Fibroblast of skin of right quadriceps (primary cell): Measurements from ENCODE around the gene CHST11.
A peak's percentile ranks its signal among the peaks of the same experiment; 100 is the strongest.
"Not testable (repeated sequence)": the region's sequence is repeated elsewhere in the genome, so short reads cannot be mapped to it uniquely, and the experiment has no call there.

Experiments used
- DNase-seq: peaks from one replicate; pipeline ENCODE4 v3.0.0-alpha.2; 2013

CHST11 gene

DNA sequence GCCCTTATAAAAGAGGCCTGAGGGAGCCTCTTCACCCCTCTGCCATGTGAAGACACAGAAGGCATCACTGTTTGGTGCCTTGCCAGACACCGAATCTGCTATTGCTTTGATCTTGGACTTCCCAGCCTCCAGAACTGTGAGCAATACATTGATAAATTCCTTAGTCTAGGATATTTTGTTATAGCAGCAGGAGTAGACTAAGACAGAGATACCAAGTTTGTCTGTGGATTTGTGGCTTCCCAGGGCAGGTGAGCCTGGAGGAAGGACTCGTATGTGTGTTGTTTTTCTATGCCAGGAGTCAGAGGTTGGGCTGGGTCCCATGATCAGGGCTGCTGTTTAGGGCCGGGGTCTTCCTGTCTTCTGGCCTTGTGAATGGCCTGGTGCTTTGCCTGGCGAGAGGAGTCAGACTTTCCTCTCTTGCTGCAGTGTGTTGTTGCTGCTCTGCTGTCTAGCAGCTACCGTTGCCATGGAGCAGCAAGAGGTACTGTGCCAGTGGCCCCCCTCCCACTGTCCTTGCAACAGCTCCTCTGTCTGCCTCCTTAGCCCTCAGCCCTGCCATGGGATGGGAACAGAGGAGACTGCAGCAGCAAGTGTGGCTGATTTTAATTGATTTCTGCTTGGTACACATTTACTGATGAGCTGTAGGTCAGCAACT is 111.2 kb downstream of the CHST11 start:
- DNase-seq, result no peak

DNA sequence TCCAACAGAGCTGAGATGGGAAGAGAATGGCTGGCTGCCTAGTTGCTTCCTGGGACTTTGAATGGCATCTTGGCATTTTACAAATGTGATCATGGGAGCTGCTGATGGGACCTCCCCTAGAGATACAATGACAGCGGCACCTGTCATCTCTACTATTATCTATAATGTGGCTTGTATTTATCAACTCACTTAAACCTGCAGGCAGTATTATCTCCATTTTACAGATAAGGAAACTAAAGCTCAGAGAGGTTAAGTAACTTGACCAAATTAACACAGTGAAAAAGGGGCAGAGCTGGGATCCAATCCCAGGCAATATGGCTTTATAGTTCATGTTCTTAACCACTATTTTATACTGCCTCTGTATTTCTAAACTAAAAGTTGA is 111.7 kb downstream of the CHST11 start:
- no peak for DNase-seq

DNA sequence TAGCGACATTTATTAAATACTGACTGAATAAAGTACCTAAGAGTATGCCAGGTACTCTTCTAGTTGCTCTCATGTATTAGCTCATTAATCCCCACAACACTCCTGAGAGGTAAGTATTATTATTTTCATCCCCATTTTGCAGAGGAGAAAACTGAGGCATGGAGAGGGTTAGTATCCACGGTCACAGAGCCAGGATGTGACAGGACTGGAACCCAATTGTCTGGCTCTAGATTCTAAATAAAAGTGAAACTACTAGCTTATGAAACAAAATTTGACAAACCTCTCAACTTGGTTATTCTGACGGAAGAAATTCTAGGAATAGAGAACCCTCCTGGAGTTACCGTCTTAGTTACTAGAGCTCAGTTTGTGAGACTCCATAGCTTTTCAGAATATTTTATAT is 112.2 kb downstream of the CHST11 start:
- no peak for DNase-seq

DNA sequence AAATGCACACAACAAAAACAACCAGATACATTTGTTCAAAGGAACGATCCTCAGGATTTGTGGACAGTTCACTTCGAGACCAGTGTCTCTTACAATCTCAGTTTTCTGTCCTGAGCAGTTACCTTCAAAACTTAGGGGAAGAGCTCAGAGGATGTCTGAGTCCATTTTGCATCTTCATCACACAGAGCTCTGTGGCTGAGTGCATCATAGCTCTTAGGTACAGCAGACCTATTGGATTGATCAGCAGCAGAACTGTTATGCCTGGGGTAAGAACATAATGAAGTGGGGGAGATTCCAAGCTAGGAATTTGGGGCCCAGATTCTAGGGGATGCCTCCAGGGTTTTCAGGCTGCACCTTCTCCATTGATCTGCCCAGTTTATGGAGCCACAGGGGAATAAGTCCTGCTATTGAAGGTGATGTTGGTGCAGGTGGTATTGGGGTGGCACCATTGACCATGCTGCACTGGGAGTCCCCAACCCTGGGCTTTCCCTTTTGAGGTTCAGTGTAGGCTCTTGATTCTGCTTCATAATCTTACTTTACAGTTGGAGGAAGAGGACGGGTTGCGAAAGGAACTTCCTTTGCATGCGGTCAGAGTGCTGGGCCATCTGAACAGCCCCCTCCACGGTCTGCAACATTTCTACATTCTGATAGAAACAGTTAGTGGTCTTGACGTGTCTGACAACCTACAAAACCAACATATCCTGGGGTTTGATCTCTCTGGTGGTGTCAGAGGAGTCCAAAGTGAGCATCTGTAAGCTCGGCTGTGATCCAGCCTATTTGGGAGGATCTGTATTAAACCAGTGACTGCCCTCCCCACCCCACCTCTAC is 112.8 kb downstream of the CHST11 start:
- DNase-seq, result no peak

DNA sequence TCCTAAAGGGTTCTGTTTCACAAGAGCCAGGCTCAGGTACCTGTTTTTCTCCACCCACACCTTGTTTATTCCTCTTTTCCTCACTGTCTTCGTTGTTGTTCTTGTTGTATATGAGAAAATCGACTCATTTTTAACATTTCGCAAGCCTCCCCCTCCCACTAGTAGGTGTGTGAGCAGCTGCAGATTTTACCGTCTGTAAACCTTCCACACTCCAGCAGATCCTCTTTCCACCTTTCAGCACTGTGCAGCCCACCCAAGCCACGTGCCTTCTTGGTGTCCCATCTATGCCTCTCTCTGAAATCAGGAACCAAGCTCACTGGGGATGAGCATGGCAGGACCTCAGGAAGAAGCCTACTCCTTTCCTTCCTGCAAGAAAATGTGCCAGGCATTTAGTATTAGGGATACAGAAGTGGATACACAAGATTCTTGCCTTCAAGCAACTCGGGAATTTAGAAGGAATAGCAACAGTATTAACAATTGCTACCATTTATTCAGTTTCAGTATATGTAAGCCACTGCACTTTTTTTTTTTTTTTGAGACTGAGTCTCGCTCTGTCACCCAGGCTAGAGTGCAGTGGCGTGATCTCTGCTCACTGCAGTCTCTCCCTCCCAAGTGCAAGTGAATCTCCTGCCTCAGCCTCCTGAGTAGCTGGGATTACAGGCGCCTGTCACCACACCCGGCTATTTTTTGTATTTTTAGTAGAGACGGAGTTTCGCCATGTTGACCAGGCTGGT is 113.6 kb downstream of the CHST11 start:
- no peak for DNase-seq

DNA sequence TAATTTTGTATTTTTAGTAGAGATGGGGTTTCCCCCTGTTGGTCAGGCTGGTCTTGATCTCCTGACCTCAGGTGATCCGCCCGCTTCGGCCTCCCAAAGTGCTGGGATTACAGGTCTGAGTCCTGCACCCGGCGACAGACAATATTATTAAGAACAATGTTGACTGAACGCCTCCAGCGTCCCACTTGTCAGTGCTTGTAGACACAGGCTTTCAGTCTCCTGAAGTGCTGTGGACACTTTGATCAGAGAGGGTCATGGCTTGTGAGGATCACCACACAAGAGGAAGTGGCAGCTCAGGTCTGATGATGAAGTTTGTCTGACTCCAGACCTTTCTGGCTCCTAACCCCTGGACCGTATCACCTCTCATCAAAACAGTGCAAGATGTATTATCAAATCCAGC is 114.6 kb downstream of the CHST11 start:
- no peak for DNase-seq

DNA sequence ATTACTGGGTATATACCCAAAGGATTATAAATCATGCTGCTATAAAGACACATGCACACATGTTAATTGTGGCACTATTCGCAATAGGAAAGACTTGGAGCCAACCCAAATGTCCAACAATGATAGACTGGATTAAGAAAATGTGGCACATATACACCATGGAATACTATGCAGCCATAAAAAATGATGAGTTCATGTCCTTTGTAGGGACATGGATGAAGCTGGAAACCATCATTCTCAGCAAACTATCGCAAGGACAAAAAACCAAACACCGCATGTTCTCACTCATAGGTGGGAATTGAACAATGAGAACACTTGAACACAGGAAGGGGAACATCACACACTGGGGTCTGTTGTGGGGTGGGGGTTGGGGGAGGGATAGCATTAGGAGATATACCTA is 117.6 kb downstream of the CHST11 start:
- DNase-seq, result not testable (repeated sequence)

DNA sequence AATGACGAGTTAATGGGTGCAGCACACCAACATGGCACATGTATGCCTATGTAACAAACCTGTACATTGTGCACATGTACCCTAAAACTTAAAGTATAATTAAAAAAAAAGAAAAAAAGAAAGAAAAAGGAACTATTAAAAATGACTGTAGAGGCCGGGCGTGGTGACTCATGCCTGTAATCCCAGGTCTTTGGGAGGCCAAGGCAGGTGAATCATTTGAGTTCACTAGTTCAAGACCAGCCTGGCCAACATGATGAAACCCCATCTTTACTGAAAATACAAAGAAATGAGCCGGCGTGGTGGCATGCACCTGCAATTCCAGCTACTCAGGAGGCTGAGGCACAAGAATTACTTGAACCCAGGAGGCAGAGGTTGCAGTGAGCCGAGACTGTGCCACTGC is 118.0 kb downstream of the CHST11 start:
- peak; percentile 21 for DNase-seq

DNA sequence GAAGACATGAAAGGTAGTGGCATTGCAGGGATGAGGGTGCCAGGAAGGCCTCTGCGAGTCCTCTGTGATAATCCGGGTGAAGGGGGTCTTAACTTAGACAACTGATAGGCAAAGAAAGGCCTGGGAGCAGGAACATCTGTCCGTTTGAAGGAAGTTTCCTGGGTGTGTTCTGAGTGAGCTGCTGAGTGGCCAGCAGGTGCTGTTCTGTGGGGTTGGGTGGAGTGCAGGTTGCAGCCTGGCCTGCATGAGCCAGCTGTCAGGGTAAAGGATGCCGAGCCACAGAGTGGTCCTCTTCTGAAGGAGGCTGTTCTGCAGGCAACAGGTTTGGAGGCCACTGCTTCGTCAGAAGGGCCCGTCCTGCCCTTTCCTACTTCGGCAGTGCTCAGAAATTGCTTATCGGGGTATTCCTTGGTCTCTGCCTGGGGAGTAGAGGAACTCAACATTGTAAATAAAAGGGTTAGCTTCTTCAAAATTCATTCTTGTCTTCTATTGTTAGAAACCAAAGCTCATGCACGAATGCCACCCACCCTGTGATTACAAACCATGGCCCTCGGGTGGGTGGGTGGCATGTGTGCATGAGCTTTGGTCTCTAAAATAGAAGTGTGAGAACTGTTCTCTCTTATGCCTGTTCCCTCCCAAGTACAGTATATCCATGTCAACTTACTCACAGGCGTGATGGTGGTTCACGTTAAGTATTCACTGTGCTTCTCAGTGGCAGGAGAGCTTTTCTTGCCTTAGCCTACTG is 118.9 kb downstream of the CHST11 start:
- no peak for DNase-seq

DNA sequence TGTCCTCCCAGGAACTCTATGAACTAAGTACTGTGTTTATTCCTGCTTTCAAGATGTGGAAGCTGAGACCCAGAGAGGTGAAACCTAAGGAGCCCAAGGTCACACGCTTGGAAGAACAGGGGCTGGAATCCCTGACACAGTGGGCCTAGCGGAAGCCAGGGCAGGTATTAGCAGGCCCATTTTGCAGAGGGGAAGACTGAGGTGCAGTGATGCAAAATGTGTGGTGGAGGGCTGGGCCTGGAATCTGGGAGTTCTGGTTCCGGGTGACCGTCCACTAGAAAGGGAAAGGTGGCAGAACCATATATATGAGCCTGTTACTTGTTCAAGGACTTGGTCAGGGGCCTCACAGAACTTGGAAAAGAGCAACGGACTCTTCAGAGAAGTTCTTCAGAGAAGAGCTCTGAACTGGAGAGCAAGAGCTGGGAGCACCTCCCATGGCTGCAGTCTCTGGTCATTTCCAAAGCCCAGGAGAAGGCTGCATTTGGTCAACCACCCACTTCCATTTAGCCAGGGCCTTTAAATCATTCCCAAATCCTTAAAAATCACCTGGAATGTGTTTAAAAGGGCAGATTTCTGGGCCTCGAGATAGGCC is 119.5 kb downstream of the CHST11 start:
- no peak for DNase-seq

DNA sequence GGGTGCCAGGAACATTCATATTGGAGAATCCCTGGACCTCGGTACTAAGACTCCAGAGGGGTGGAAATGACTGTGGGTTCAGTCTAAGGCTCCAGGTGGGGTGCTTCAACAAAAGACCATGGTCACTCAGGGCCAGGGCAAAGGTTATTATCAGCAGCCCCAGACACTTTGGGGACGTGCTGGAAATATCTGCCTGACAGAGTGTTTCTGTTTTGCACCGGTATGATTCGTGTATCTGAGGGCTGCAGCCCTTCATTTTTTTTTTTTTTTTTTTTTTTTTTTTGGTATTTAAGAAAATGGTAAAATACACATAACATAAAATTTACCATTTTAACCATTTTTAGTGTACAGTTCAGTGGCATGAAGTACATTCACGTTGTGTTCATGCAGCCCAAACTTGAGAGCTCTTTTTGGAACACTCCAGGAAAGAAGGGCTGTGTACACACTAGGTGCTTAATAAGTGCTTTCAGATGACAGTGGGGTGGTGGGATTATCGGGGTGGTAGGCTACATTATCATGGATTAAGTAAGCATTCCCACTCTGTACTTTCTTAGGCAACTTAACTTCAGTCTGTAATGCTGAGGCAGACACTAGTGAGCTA is 120.3 kb downstream of the CHST11 start:
- DNase-seq, result no peak

DNA sequence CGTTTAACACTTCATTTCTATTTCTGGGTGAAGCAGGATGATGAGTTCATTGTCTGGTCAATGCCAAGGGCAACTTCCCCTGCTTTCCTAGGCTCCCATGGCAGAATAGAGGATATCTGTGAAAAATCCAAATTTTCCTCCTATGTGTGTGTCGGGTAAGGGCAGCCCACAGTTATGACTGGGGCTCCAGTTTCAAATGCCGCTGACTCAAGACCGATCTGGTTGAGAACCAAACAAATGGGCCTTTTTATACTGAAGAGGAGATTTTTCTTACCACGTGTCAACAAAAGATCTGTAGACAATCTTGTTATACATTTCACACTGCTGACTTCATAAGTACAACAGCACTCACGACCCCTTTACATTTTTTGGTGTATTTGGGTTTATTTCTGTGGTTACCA is 120.8 kb downstream of the CHST11 start:
- peak; percentile 78 for DNase-seq

DNA sequence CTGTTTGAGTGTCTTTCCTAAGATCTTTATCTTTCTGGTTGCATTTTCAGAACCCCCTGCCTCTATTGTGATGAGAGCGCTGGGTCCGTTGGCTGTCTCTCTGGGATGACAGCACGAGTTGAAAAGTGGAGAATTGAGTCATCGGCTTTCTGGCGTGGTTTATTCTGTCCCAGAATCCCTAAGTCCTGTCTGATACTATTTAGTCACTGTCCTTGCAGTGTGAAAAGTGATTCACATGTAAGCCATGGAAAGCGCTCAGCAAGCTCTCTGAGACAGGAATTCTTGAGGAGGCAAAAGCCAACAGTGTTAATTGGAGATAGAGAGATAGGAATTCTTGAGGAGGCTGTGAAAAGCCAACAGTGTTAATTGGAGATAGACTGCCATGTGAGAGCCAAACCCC is 121.7 kb downstream of the CHST11 start:
- peak; percentile 91 for DNase-seq

DNA sequence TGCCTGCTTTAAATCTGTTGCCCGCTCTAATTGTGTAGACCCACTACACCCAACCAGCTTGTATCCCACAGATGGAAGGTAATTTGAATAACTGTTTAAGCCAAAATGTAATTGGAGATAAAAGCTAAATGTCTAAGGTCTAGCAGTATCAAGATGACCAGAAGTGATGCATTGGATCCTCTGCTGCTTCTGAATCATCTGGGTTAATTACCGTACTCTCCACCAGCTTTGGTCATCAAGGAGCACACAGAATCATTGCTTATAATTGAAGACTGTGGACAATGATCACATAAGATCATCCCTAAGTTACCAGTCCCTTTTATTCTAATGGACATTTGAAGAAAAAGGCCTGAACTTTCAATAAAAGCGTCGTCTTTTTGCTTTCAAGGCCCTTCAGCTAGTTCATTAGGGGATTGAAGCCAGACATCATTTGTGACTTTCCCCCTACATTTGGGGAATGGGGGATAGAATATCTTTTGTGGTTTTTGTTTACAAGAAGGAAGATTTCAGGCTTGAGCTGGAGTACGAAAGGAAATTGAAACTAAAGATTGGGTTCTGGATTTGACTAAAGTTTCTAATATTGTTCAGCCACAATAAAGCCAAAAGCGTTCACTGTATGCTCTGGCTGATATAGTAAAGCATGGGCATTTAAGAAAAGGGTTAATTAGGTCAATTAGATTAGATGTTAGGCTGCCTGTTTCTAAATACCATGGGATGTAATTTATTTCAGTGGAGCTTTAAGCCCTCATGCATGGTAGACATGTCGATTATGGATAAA is 123.2 kb downstream of the CHST11 start:
- DNase-seq, result no peak

DNA sequence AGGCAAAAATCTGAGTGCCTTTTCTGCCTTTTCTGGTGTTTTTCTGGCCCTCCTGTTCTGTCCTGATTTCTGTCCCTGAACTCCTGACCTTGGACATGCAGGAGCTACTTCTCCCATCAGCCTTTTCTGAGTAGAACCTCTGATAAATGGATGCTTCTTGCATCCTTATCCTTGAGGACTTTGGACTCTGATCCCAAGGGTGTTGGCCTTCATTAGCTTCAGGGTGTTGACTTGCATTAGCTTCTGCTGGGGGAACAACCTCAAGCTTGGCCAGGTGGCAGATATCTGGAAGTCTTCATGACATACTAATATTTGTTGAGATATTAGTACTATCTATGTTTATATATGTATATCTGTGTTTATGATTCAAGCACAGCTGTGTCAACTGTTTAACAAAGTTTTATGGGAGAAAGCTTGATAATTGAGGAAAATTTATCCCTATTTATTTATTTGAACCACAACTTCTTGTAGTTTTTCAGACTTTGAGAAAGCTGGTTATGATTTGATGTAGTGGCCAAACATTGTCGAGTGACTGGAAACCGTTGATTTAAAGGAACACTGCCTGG is 124.3 kb downstream of the CHST11 start:
- DNase-seq, result no peak

DNA sequence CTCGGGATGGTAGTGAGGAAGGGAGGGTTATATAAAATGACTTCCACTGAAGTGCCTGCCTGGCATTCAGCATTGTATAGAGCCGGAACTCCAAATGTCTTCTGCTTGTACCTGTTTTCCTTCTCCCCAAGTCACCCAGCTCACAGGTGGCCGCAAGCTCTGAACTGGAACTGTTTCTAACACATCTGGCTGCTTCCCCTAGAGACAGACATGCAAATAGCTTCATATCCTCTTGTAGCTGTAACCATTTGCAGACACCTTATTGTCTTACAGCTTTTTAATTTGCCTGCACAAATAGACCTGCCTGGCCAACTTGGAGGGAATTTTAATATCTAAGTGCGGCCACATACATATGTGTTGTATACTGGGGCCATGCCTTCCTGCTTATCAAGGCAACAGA is 126.0 kb downstream of the CHST11 start:
- no peak for DNase-seq

DNA sequence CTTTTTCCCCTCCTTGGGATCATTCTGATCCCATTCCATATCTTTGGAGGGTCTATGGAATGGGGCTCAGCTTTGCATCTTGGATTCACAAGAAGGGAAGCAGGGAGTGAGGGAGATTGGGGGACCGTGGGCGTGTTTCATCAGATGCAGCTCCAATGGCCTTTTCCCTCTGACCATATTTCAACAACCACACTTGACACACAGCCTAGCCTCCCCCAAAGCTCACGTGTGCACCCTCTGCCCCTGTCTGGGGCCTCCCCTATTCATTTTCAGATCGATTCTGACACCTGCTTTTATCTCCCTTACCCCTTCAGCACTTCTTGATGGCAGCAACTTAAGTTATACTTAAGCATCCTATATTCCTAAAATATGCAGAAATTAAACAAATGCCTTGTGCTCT is 126.6 kb downstream of the CHST11 start:
- DNase-seq, result no peak

DNA sequence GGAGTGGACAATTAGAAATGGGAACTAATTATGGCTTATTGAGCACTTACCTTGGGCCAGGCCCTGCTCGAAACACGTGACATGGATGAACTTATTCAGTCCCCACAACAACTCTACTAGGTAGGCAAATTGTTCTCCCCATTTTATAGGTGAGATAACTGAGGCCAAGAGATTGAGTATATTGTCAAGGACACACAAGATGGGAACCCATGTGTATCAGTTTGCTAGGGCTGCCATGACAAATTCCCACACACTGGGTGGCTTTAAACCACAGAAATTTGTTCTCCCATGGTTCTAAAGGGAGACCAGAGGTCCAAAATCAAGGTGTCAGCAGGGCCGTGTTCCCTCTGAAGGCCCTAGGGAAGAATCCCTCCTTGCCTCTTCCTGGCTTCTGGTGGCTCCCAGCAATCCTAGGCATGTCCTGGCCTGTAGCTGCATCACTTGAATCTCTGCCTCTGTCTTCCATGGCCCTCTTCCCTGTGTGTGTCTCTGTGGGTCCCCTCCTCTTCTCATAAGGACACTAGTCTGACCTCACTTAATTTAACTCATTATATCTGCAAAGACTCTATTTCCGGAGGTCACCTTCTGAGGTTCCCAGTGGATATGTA is 128.8 kb downstream of the CHST11 start:
- DNase-seq, result no peak

DNA sequence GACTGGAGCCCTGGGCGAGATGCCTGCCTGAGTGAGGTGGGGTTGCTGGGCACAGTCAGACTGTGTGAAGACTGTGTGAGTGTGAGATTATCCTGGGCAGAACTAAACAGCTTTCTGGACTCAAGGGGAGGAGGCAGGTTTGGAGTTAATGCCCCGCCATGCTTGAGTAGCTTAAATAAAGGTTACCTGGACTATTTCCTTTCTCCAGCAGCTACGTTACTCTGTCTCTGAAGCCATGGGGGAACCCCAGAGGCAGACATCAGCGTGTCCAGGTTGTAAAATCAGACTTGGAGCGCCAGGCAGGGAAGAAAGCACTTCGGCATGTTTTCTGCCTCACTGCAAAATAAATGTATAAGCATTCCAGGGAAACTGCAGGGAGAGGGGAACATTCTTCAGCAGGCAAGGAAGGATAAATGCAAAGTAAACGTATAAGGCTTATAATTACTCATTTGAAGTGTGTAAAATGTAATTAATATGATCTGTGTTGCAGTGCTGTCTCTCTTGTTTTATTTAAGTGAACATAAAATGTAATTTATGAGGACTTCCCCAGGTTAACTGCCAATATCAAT is 129.7 kb downstream of the CHST11 start:
- no peak for DNase-seq
